ENCODE results near the gene ZNF827. TPM values are rescaled to one million over a fixed set of nuclear protein-coding genes. Genes with fewer than 3 reads are reported as not detected.
A peak's percentile ranks its signal among the peaks of the same experiment; 100 is the strongest.

Gene ZNF827
- total RNA-seq, 1 donor from 2014 or later = 21.2 TPM

DNA sequence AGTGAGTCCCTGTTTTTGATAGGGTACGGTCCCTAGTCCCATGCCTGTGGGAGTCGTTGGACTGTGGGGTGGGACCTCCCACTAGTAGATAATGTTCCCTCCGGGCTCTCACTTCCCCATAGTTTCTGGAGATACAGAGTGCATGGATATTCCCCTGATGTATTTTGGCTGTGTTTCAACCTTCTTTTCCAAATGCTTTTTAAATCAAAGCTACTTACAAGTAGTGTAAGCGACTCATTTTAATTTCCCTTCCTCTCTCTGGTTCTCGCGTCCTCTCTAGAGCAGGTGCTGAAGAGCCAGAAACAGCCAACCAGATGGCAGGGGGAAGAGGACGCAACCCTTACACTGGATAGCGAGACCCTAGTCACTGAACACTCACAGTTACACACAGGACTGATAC is 79.2 kb downstream of the ZNF827 start:
- TF ChIP-seq, protein P1, sequence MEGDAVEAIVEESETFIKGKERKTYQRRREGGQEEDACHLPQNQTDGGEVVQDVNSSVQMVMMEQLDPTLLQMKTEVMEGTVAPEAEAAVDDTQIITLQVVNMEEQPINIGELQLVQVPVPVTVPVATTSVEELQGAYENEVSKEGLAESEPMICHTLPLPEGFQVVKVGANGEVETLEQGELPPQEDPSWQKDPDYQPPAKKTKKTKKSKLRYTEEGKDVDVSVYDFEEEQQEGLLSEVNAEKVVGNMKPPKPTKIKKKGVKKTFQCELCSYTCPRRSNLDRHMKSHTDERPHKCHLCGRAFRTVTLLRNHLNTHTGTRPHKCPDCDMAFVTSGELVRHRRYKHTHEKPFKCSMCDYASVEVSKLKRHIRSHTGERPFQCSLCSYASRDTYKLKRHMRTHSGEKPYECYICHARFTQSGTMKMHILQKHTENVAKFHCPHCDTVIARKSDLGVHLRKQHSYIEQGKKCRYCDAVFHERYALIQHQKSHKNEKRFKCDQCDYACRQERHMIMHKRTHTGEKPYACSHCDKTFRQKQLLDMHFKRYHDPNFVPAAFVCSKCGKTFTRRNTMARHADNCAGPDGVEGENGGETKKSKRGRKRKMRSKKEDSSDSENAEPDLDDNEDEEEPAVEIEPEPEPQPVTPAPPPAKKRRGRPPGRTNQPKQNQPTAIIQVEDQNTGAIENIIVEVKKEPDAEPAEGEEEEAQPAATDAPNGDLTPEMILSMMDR (conservative IDR thresholded peaks at IDR 0.05) = no peak
- no peak overlapping the region for H3K4me3 Mint-ChIP-seq
- H3K27ac Mint-ChIP-seq (ENCODE audit: unreplicated experiment) = no peak overlapping the region
- H3K36me3 Mint-ChIP-seq (ENCODE audit: low read depth) = peaks cover 10% of the 10 kb centered on the region
- no peaks in the 10 kb centered on the region for H3K27me3 Mint-ChIP-seq (ENCODE audit: low read depth)
- H3K4me1 Mint-ChIP-seq = peaks cover 8% of the 10 kb centered on the region
- no peaks in the 10 kb centered on the region for H3K9me3 Mint-ChIP-seq
- no peak for DNase-seq (ENCODE audit: low read depth, low spot score)

DNA sequence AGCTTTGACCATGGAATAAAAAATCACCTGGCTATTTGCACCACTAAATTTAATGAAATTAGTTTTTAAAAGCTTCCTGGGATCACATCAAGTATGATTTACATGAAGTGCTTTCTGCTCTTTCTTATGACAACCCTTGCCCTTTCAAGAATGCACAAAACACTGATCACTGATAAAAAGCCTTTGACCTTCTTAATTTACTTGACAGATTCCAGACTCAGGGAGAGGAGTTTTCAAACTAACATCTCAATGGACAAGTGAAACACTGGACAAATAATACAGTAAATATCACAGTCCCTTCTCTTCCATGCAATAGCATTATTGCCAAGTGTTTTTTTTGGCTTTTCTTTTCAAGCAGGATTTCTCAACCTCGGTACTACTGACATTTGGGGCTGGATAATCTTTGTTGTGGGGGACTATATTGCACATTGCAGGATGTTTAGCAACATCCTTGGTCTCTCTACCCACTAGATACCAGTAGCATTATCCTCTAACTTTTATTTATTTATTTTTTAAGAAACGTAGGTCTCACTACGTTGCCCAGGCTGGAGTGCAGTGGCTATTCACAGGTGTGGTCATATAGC is 86.3 kb downstream of the ZNF827 start:
- no peak for DNase-seq (ENCODE audit: low read depth, low spot score)
- H3K4me1 Mint-ChIP-seq = peaks cover 33% of the 10 kb centered on the region
- no peak overlapping the region for H3K4me3 Mint-ChIP-seq
- no peak overlapping the region for H3K27ac Mint-ChIP-seq (ENCODE audit: unreplicated experiment)
- H3K9me3 Mint-ChIP-seq = no peaks in the 10 kb centered on the region
- no peaks in the 10 kb centered on the region for H3K27me3 Mint-ChIP-seq (ENCODE audit: low read depth)
- TF ChIP-seq, protein P1 (conservative IDR thresholded peaks at IDR 0.05) = no peak
- H3K36me3 Mint-ChIP-seq (ENCODE audit: low read depth) = peaks cover 3% of the 10 kb centered on the region

- Mint-ChIP-seq H3K9me3 (no peaks in the 10 kb centered on the region), H3K27ac (ENCODE audit: unreplicated experiment) (peak overlapping the region; percentile 37), H3K4me3 (no peak overlapping the region), H3K4me1 (peaks cover 37% of the 10 kb centered on the region), H3K36me3 (ENCODE audit: low read depth) (peaks cover 3% of the 10 kb centered on the region), H3K27me3 (ENCODE audit: low read depth) (no peaks in the 10 kb centered on the region)
- DNase-seq (ENCODE audit: low read depth, low spot score) = no peak
- TF ChIP-seq, protein P1 (conservative IDR thresholded peaks at IDR 0.05) = no peak
These were observed 87.0 kb downstream of the ZNF827 start for GRCh38 chr4:145851511-145852201.

DNA sequence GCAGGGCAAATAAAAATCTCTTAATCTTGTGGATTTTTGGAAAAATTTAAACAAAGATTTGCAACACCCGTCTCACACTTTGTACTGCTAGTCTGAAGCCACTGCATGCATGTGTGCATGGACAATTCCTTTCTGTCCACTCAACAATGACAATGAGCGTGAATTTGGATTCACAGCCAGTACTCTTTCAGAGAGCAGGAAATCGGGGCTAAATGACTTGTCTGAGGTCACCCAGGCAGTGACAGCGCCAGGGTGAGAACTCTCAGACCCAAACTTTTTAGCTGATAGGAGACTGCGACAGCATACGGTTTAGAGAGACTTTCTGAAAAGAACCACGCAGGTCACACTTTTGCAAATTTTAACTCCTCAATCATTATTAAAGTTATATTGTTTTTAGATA is 90.9 kb downstream of the ZNF827 start:
- H3K4me3 Mint-ChIP-seq = no peak overlapping the region
- no peak overlapping the region for H3K27ac Mint-ChIP-seq (ENCODE audit: unreplicated experiment)
- peaks cover 10% of the 10 kb centered on the region for H3K36me3 Mint-ChIP-seq (ENCODE audit: low read depth)
- peaks cover 37% of the 10 kb centered on the region for H3K4me1 Mint-ChIP-seq
- TF ChIP-seq, protein P1 (conservative IDR thresholded peaks at IDR 0.05) = no peak
- DNase-seq (ENCODE audit: low read depth, low spot score) = no peak
- H3K9me3 Mint-ChIP-seq = no peaks in the 10 kb centered on the region
- no peaks in the 10 kb centered on the region for H3K27me3 Mint-ChIP-seq (ENCODE audit: low read depth)

DNA sequence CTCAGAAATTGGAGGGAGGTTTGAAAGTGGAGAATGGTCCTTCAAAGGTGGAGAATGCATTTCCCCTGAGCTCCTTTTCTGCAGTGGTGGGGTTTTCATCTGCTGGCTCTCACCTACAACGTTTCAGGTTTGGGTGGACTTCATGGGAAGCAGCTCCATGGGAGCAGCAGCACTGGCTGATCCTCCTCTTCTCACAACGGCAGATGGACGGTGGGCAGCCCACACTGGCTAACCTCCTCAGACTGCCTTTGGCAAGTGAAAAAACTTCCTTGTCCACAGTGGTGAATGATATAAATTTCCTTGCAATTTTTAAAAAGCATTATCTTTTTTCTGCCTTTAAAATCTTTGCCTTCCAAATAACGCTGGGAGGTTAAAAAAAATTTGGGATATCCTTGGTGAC is 93.5 kb downstream of the ZNF827 start:
- peaks cover 24% of the 10 kb centered on the region for H3K36me3 Mint-ChIP-seq (ENCODE audit: low read depth)
- no peak for DNase-seq (ENCODE audit: low read depth, low spot score)
- TF ChIP-seq, protein P1 (conservative IDR thresholded peaks at IDR 0.05) = no peak
- no peak overlapping the region for H3K4me3 Mint-ChIP-seq
- no peaks in the 10 kb centered on the region for H3K27me3 Mint-ChIP-seq (ENCODE audit: low read depth)
- H3K9me3 Mint-ChIP-seq = no peaks in the 10 kb centered on the region
- peaks cover 20% of the 10 kb centered on the region for H3K4me1 Mint-ChIP-seq
- H3K27ac Mint-ChIP-seq (ENCODE audit: unreplicated experiment) = no peak overlapping the region
